ENCODE data around the gene VAV3. TPM values are rescaled to one million over a fixed set of nuclear protein-coding genes. Genes with fewer than 3 reads are reported as not detected.

Gene VAV3
- polyA plus RNA-seq, 1 of the 3 experiments (the other 2 are of a cell fraction), result not detected

- POLR2A ChIA-PET, result no interaction called here
- no peak for DNase-seq
- H3K9me3 ChIP-seq, result no peaks in the 10 kb centered on the region
- no peaks in the 10 kb centered on the region for H3K36me3 ChIP-seq (replicated peaks in 1 of 2; ENCODE audit: control insufficient read depth in 1 of 2, insufficient read depth in 2 of 2, low read length in 1 of 2)
- peaks cover 0 to 2% of the 10 kb centered on the region in 2 experiments; a peak in 1 of 4 replicates for H3K4me1 ChIP-seq (ENCODE audit: control insufficient read depth in 1 of 2, insufficient read depth in 2 of 2, low read depth in 1 of 2, low read length in 1 of 2)
- 38% methylated on average over 4 of the region's 4 CpGs for WGBS (ENCODE audit: low lambda C conversion rate)
- H3K4me3 ChIP-seq (ENCODE audit: low read depth in 2 of 2, low read length in 1 of 2), result no peak overlapping the region
- H3K9me2 ChIP-seq, result no peaks in the 10 kb centered on the region
- H2AFZ ChIP-seq (ENCODE audit: low read depth), result no peak overlapping the region
- H3K27me3 ChIP-seq (ENCODE audit: insufficient read depth), result no peaks in the 10 kb centered on the region
- H3F3A ChIP-seq (replicated peaks; ENCODE audit: insufficient read depth), result no peaks in the 10 kb centered on the region
- H3K9ac ChIP-seq, result no peak overlapping the region
- H4K20me1 ChIP-seq (ENCODE audit: insufficient read depth), result no peaks in the 10 kb centered on the region
- CTCF ChIA-PET, result interaction anchor here (1.0 to 1.3 kb wide), 2 partner anchors 12 to 25 kb away, joined by 3 to 4 read pairs; no protein-coding TSS in a partner anchor
- H3K4me2 ChIP-seq, result no peak overlapping the region
- TF ChIP-seq RCOR1 (IDR thresholded peaks at IDR 0.05; ENCODE audit: low read length), result no peak
- TF ChIP-seq JUND (IDR thresholded peaks at IDR 0.05), result no peak
- no peak overlapping the region for H3K27ac ChIP-seq (ENCODE audit: low read depth in 2 of 2, low read length in 1 of 2)
- H3K79me2 ChIP-seq (ENCODE audit: insufficient read depth), result no peaks in the 10 kb centered on the region
Observed at GRCh38 chr1:107806902-107807301, 158.1 kb downstream of the VAV3 start.

DNA sequence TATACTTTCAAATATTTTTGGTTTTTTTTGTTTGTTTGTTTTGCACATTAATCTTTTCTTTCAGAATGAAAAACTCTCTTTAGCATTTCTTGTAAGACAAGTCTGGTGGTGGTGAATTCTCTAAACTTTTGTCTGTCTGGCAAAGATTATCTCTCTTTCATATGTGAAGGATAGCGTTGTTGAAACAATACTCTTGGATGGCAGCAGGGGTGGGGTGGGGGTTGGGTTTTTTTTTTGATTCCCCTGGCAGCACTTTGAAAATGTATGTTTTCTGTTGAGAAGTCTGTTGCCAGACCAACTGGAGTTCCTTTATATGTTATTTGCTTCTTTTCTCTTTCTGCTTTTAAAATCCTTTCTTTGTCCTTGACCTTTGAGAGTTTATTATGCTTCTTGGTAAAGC lies 160.2 kb downstream of the VAV3 start:
- TF ChIP-seq RCOR1 (IDR thresholded peaks at IDR 0.05; ENCODE audit: low read length) (no peak), JUND (IDR thresholded peaks at IDR 0.05) (no peak), GABPA (IDR thresholded peaks at IDR 0.05; ENCODE audit: low read depth) (no peak), NFIC (IDR thresholded peaks at IDR 0.05; ENCODE audit: borderline replicate concordance) (no peak), SMC3 (IDR thresholded peaks at IDR 0.05; ENCODE audit: low read depth, low read length) (no peak), FOXM1 (IDR thresholded peaks at IDR 0.05; ENCODE audit: low read depth) (no peak), NRF1 (IDR thresholded peaks at IDR 0.05; ENCODE audit: low read depth, low read length) (no peak), USF2 (IDR thresholded peaks at IDR 0.05; ENCODE audit: borderline replicate concordance, low read depth, low read length) (no peak), ELF1 (IDR thresholded peaks at IDR 0.05) (no peak), IRF3 (IDR thresholded peaks at IDR 0.05; ENCODE audit: low read depth, low read length) (no peak), CHD2 (IDR thresholded peaks at IDR 0.05; ENCODE audit: low read length, partially characterized antibody) (no peak)
- TF ChIP-seq, protein P1, sequence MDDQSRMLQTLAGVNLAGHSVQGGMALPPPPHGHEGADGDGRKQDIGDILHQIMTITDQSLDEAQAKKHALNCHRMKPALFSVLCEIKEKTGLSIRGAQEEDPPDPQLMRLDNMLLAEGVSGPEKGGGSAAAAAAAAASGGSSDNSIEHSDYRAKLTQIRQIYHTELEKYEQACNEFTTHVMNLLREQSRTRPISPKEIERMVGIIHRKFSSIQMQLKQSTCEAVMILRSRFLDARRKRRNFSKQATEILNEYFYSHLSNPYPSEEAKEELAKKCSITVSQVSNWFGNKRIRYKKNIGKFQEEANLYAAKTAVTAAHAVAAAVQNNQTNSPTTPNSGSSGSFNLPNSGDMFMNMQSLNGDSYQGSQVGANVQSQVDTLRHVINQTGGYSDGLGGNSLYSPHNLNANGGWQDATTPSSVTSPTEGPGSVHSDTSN (IDR thresholded peaks at IDR 0.05), result no peak
- TF ChIP-seq, protein P2, sequence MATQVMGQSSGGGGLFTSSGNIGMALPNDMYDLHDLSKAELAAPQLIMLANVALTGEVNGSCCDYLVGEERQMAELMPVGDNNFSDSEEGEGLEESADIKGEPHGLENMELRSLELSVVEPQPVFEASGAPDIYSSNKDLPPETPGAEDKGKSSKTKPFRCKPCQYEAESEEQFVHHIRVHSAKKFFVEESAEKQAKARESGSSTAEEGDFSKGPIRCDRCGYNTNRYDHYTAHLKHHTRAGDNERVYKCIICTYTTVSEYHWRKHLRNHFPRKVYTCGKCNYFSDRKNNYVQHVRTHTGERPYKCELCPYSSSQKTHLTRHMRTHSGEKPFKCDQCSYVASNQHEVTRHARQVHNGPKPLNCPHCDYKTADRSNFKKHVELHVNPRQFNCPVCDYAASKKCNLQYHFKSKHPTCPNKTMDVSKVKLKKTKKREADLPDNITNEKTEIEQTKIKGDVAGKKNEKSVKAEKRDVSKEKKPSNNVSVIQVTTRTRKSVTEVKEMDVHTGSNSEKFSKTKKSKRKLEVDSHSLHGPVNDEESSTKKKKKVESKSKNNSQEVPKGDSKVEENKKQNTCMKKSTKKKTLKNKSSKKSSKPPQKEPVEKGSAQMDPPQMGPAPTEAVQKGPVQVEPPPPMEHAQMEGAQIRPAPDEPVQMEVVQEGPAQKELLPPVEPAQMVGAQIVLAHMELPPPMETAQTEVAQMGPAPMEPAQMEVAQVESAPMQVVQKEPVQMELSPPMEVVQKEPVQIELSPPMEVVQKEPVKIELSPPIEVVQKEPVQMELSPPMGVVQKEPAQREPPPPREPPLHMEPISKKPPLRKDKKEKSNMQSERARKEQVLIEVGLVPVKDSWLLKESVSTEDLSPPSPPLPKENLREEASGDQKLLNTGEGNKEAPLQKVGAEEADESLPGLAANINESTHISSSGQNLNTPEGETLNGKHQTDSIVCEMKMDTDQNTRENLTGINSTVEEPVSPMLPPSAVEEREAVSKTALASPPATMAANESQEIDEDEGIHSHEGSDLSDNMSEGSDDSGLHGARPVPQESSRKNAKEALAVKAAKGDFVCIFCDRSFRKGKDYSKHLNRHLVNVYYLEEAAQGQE (IDR thresholded peaks at IDR 0.05; ENCODE audit: low read depth, low read length), result no peak
- TF ChIP-seq, protein P3, sequence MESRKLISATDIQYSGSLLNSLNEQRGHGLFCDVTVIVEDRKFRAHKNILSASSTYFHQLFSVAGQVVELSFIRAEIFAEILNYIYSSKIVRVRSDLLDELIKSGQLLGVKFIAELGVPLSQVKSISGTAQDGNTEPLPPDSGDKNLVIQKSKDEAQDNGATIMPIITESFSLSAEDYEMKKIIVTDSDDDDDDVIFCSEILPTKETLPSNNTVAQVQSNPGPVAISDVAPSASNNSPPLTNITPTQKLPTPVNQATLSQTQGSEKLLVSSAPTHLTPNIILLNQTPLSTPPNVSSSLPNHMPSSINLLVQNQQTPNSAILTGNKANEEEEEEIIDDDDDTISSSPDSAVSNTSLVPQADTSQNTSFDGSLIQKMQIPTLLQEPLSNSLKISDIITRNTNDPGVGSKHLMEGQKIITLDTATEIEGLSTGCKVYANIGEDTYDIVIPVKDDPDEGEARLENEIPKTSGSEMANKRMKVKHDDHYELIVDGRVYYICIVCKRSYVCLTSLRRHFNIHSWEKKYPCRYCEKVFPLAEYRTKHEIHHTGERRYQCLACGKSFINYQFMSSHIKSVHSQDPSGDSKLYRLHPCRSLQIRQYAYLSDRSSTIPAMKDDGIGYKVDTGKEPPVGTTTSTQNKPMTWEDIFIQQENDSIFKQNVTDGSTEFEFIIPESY (IDR thresholded peaks at IDR 0.05; ENCODE audit: borderline replicate concordance, low read depth), result no peak
- H3K9me3 ChIP-seq, result no peaks in the 10 kb centered on the region
- ChIA-PET POLR2A (no interaction called here), CTCF (interaction anchor here (0.8 to 1.3 kb wide), 3 partner anchors 23 to 321 kb away, joined by 4 to 5 read pairs (median 5); no protein-coding TSS in a partner anchor)
- H3F3A ChIP-seq (replicated peaks; ENCODE audit: insufficient read depth), result no peaks in the 10 kb centered on the region
- no peak overlapping the region for H3K4me3 ChIP-seq (ENCODE audit: low read depth in 2 of 2, low read length in 1 of 2)
- H3K9ac ChIP-seq, result no peak overlapping the region
- no peaks in the 10 kb centered on the region for H3K9me2 ChIP-seq
- no peak for DNase-seq
- H3K79me2 ChIP-seq (ENCODE audit: insufficient read depth), result no peaks in the 10 kb centered on the region
- H4K20me1 ChIP-seq (ENCODE audit: insufficient read depth), result no peaks in the 10 kb centered on the region
- WGBS (ENCODE audit: low lambda C conversion rate), result 50% methylated on average over 1 of the region's 1 CpG
- H3K4me2 ChIP-seq, result no peak overlapping the region
- peaks cover 0 to 2% of the 10 kb centered on the region in 2 experiments; a peak in 1 of 4 replicates for H3K4me1 ChIP-seq (ENCODE audit: control insufficient read depth in 1 of 2, insufficient read depth in 2 of 2, low read depth in 1 of 2, low read length in 1 of 2)
- H3K36me3 ChIP-seq (replicated peaks in 1 of 2; ENCODE audit: control insufficient read depth in 1 of 2, insufficient read depth in 2 of 2, low read length in 1 of 2), result no peaks in the 10 kb centered on the region
- H3K27me3 ChIP-seq (ENCODE audit: insufficient read depth), result no peaks in the 10 kb centered on the region
- H2AFZ ChIP-seq (ENCODE audit: low read depth), result no peak overlapping the region
- no peak overlapping the region for H3K27ac ChIP-seq (ENCODE audit: low read depth in 2 of 2, low read length in 1 of 2)
